Measurements from ENCODE around the gene ARL8B.
"Not testable (repeated sequence)": the region's sequence is repeated elsewhere in the genome, so short reads cannot be mapped to it uniquely, and the experiment has no call there.

ARL8B gene

GRCh38 chr3:5149306-5149880 is 27.3 kb downstream of the ARL8B start:
- no peak for DNase-seq

- no peak for DNase-seq
These were observed 29.5 kb downstream of the ARL8B start for GRCh38 chr3:5151586-5151985.

GRCh38 chr3:5153074-5153473 is 31.0 kb downstream of the ARL8B start:
- DNase-seq, result no peak

- DNase-seq, result no peak
These were observed 33.1 kb downstream of the ARL8B start for GRCh38 chr3:5155241-5155640.

GRCh38 chr3:5160321-5160720 is 38.2 kb downstream of the ARL8B start:
- no peak for DNase-seq

- peak; percentile 6 to 15 for DNase-seq
These were observed 39.1 kb downstream of the ARL8B start for GRCh38 chr3:5160940-5161858.

- DNase-seq, result no peak
These were observed 40.0 kb downstream of the ARL8B start for GRCh38 chr3:5162102-5162501.

GRCh38 chr3:5165698-5166097 is 43.6 kb downstream of the ARL8B start:
- DNase-seq, result no peak

- no peak for DNase-seq
These were observed 44.8 kb downstream of the ARL8B start for GRCh38 chr3:5166846-5167245.

GRCh38 chr3:5168110-5168509 is 46.0 kb downstream of the ARL8B start:
- no peak for DNase-seq

- no peak for DNase-seq
These were observed 47.7 kb downstream of the ARL8B start for GRCh38 chr3:5169807-5170206.

GRCh38 chr3:5170975-5171374 is 48.9 kb downstream of the ARL8B start:
- DNase-seq, result no peak

- DNase-seq, result no peak
These were observed 49.9 kb downstream of the ARL8B start for GRCh38 chr3:5172018-5172417.

- not testable (repeated sequence) for DNase-seq
These were observed 56.9 kb downstream of the ARL8B start for GRCh38 chr3:5179036-5179435.

- no peak for DNase-seq
These were observed 59.5 kb downstream of the ARL8B start for GRCh38 chr3:5181469-5182141.

- DNase-seq, result not testable (repeated sequence)
These were observed 61.6 kb downstream of the ARL8B start for GRCh38 chr3:5183714-5184113.

GRCh38 chr3:5184499-5184898 is 62.4 kb downstream of the ARL8B start:
- no peak for DNase-seq

- no peak for DNase-seq
These were observed 63.1 kb downstream of the ARL8B start for GRCh38 chr3:5185093-5185673.

GRCh38 chr3:5186089-5186857 is 64.2 kb downstream of the ARL8B start:
- no peak for DNase-seq

GRCh38 chr3:5186858-5187155 is 64.7 kb downstream of the ARL8B start:
- DNase-seq, result no peak

- peak; percentile 89 to 97 for DNase-seq
These were observed 65.2 kb downstream of the ARL8B start, which contains the start of gene EDEM1 for GRCh38 chr3:5187156-5187919. EDEM1 (plus strand) TSS chr3:5187707; CDS start chr3:5187806, 99 bp downstream.

GRCh38 chr3:5187920-5188418 is 65.9 kb downstream of the ARL8B start:
- peak; percentile 35 to 56 for DNase-seq
